Right lobe of liver (tissue), 6 donors: Measurements from ENCODE around the gene OXT. TPM values are rescaled to one million over a fixed set of nuclear protein-coding genes. Genes with fewer than 3 reads are reported as not detected.

Experiments used
- ATAC-seq, 4 donors: fragments of 200-7000 bp; cut with Tn5 transposase; one replicate each; pipeline ENCODE4 v1.9.1; 2020; ENCODE audit warnings: mild to moderate bottlenecking in 4 of 4, moderate library complexity in 4 of 4
- DNase-seq, 3 donors: peaks; one replicate each; pipeline ENCODE4 v3.0.0-alpha.2; 2020
- H3K27ac ChIP-seq, 3 donors: fragments of 200-600 bp; one replicate each; pipeline ENCODE4 v1.8.0; 2022
- H3K27me3 ChIP-seq, 2 donors: fragments of 200-600 bp; one replicate each; pipeline ENCODE4 v1.8.0; 2022
- H3K36me3 ChIP-seq, 4 donors: fragments of 200-600 bp; sonication (generic) in 1 of 4; one replicate each; pipeline versions ENCODE4 v1.5.1 to v1.8.0; 2017 to 2022; ENCODE audit warnings: control low read depth in 1 of 4
- H3K4me1 ChIP-seq, 4 donors: fragments of 200-600 bp; sonication (generic) in 1 of 4; one replicate each; pipeline versions ENCODE4 v1.5.1 to v1.8.0; 2017 to 2022; ENCODE audit warnings: control low read depth in 1 of 4
- H3K4me3 ChIP-seq, 3 donors: fragments of 200-600 bp; one replicate each; pipeline ENCODE4 v1.8.0; 2022
- H3K9me3 ChIP-seq, 4 donors: fragments of 200-600 bp; sonication (generic) in 1 of 4; one replicate each; pipeline versions ENCODE4 v1.5.1 to v1.8.0; 2017 to 2022; ENCODE audit warnings: control low read depth in 1 of 4
- POLR2A ChIP-seq: fragments of 450-650 bp; IDR thresholded peaks from one replicate; pipeline ENCODE4 v1.6.1; 2017; ENCODE audit warnings: antibody characterized with exemption, mild to moderate bottlenecking
- WGBS: methylation state at CpG from one replicate; pipeline ENCODE4 v1.1.6; 2018; ENCODE audit warnings: low coverage, low lambda C conversion rate; ENCODE audit not compliant: insufficient coverage; ENCODE audit errors: missing lambda C conversion rate; 5-methylcytosine and 5-hydroxymethylcytosine counted together
- intact Hi-C, 2 donors: fragments of 100-400 bp; cut with DNase I; formaldehyde crosslinking; loops; one replicate each; pipeline versions ENCODE4 v1.11.2 to v1.14.1; 2022
- total RNA-seq, 6 experiments: library from RNA; depleted of rRNA in 2 of 6; stranded (reverse); fragments of >200 nt in 2 of 6; fragmentation: NEBNext Ultra II Directional in 3 of 6; extraction: Animal tissue kit (Norgen Biotek cat#: 25700) in 3 of 6; gene quantifications; one replicate each; pipeline versions ENCODE4 v1.1.0 to v1.2.4, GENCODE V29; 2016 to 2023
- TF ChIP-seq, protein P1 (sequence below), 4 donors: fragments of 200-600 bp in 3 of 4; fragments of 450-650 bp in 1 of 4; IDR thresholded peaks; one replicate each; pipeline versions ENCODE4 v1.5.1 to v1.8.0; 2016 to 2022; ENCODE audit warnings: antibody characterized with exemption in 4 of 4, mild to moderate bottlenecking in 2 of 4
- donor health status: DM: no; HTN: yes; CAD: no.
- donor health status: DM: no; HTN: no; CAD: no.
- donor health status: DM: no; HTN: no; CAD: no.
- donor health status: DM: no; HTN: yes; CAD: no.
- donor health status: DM: no; HTN: yes; CAD: no.

The OXT gene
- total RNA-seq, 6 experiments from 2014 or later, result 1.8 to 41.2 (median 7.0) TPM

DNA sequence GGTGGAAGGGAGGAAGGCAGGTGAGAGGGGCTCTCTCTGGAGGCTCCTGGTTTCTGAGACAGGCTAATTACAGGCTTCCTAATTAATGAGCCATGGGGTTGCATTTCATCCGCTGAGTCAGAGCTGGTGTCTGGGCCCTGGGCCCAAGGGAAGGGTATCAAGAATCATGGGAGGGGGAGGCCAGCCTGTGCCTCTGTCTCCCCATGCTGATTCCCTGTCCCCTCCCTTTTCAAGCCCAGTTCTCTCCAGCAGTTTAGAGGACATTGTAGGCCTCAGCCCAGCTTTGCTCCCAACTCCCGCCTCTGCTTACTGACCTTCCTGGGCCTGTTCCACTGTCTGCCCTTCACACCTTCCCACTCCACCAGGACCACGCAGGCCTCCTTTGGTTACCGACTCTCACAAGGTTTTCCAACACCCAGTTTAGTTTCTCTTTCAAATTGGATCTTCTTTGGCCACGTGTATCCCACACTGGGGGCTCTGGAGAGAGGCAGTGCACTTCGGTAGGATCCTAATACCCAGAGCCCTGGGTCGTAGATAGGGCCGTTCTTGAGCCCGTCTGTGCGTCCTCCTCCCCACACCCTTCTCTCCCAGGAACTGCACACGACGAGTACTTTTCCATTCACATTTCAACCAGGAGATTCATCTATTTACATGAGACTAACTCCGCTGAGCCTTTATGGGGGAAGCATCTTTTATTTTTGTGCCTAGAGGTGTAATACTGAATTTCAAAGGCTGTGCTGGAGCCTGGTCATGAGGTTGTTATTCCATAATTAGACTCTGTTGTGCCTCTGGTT lies 31.4 kb downstream of the OXT start:
- ATAC-seq (no peak), DNase-seq (no peak)
- TF ChIP-seq, protein P1, sequence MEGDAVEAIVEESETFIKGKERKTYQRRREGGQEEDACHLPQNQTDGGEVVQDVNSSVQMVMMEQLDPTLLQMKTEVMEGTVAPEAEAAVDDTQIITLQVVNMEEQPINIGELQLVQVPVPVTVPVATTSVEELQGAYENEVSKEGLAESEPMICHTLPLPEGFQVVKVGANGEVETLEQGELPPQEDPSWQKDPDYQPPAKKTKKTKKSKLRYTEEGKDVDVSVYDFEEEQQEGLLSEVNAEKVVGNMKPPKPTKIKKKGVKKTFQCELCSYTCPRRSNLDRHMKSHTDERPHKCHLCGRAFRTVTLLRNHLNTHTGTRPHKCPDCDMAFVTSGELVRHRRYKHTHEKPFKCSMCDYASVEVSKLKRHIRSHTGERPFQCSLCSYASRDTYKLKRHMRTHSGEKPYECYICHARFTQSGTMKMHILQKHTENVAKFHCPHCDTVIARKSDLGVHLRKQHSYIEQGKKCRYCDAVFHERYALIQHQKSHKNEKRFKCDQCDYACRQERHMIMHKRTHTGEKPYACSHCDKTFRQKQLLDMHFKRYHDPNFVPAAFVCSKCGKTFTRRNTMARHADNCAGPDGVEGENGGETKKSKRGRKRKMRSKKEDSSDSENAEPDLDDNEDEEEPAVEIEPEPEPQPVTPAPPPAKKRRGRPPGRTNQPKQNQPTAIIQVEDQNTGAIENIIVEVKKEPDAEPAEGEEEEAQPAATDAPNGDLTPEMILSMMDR (IDR thresholded peaks at IDR 0.05), result no peak
- no peak for TF ChIP-seq POLR2A
- H3K27me3 ChIP-seq, result no peaks in the 10 kb centered on the region
- no peak overlapping the region for H3K27ac ChIP-seq
- H3K36me3 ChIP-seq, result no peaks in the 10 kb centered on the region
- H3K4me3 ChIP-seq, result no peak overlapping the region
- H3K9me3 ChIP-seq, result no peaks in the 10 kb centered on the region
- no peaks in the 10 kb centered on the region for H3K4me1 ChIP-seq
- intact Hi-C loops, result no loop called here
- WGBS, result 73% methylated on average over 9 of the region's 13 CpGs

DNA sequence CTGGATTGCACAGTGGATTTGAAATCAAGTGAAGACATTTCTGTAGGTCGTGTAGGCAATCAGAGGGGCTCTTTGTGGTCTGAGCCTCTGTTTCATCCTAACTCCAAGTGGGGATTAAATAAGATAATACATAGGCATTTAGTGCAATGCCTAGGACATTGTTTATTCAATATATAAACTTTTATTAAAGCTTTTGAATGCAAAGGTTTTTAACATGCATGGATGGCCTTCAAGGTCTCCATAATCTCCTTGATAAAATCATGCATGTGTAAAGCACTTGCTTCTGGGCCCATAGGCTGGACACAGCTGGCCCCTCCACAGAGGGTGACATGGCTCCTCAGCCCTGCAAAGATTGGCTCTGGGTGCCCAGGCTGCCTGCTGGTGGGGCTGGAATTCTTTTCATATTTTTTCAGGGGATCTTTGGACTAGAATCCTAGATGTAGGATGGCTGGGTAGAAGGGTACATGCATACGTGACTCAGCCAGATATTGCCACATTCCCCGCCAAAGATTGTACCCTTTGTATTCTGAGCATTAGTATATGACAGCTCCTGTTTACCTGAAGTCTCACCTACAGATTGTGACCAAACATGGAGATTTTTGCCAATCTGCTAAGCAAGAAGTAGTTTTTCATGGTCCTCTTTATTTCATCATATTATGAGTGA lies 32.1 kb downstream of the OXT start:
- intact Hi-C loops, result no loop called here
- 64% methylated on average over 3 of the region's 3 CpGs for WGBS
- Histone ChIP-seq H3K27ac (no peak overlapping the region), H3K4me3 (no peak overlapping the region), H3K9me3 (no peaks in the 10 kb centered on the region), H3K27me3 (no peaks in the 10 kb centered on the region), H3K4me1 (no peaks in the 10 kb centered on the region), H3K36me3 (no peaks in the 10 kb centered on the region)
- TF ChIP-seq POLR2A, result no peak
- TF ChIP-seq, protein P1 (IDR thresholded peaks at IDR 0.05), result no peak
- DNase-seq (no peak), ATAC-seq (peak in 1 of 4 donors; percentile 42)

DNA sequence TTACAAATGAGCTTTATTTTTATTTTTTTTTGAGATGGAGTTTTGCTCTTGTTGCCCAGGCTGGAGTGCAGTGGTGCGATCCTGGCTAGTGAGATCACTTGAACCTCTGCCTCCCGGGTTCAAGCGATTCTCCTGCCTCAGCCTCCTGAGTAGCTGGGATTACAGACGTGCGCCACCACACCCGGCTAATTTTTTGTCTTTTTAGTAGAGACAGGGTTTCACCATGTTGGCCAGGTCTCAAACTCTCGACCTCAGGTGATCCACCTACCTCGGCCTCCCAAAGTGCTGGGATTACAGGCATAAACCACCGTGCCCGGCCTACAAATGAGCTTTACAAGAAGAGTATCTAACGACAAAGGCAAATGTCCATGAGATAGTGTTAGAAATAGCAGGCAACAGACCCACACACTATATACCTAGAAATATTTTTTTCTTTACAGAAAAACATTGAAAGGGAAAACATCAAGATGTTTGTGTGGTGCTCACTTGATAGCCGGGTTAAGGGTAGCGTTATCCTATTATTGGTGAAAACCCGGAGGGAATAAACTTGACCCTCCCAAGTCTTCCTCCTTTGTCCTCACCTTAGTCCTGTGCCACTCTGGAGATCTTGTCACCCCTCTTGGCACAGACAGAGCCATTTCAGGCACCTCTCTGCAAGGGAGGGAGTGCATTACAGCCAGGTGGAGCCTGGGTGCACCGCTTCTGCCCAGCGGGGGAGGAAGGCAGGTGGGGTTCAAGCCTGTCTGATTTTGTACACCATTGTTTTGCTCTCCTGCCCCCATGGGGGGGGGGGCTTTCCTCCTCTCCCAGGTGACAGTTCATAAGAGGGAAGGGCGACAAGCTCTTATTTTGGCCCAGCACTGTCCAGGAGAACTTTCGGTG lies 34.1 kb downstream of the OXT start:
- no peak for ATAC-seq
- TF ChIP-seq POLR2A, result no peak
- TF ChIP-seq, protein P1 (IDR thresholded peaks at IDR 0.05), result no peak
- Histone ChIP-seq H3K36me3 (peaks cover 0 to 3% (median under 1%) of the 10 kb centered on the region in 4 donors), H3K4me1 (no peaks in the 10 kb centered on the region), H3K9me3 (no peaks in the 10 kb centered on the region), H3K27ac (no peak overlapping the region), H3K27me3 (no peaks in the 10 kb centered on the region), H3K4me3 (no peak overlapping the region)
- no peak for DNase-seq
- WGBS, result 96% methylated on average over 15 of the region's 18 CpGs
- intact Hi-C loops, result no loop called here

DNA sequence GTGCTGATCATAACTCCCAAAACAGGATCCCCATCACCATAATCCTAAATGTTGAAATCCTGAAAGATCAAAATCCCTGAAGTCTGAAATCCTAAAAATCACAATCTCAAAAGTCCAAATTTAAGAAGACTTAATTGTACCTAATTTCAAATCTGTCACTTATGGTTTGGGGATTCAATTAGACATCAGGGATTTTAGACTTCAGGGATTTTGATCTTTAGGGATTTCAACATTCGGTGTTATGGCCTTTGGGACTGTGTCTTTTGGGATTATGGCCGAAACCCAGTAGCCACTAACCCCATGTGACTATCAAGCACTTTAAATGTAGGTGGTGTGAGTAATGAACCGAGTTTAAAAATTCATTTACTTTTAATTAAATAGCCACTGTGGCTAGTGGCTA lies 34.8 kb downstream of the OXT start:
- H3K27me3 ChIP-seq, result no peaks in the 10 kb centered on the region
- no peak for ATAC-seq
- H3K27ac ChIP-seq, result no peak overlapping the region
- no peak for TF ChIP-seq POLR2A
- TF ChIP-seq, protein P1 (IDR thresholded peaks at IDR 0.05), result no peak
- H3K4me1 ChIP-seq, result no peaks in the 10 kb centered on the region
- no peak for DNase-seq
- intact Hi-C loops, result no loop called here
- peaks cover 0 to 3% (median under 1%) of the 10 kb centered on the region in 4 donors for H3K36me3 ChIP-seq
- H3K4me3 ChIP-seq, result no peak overlapping the region
- 86% methylated on average over 3 of the region's 3 CpGs for WGBS
- H3K9me3 ChIP-seq, result no peaks in the 10 kb centered on the region
